Activated CD4-positive, alpha-beta T cell treated with anti-CD3 and anti-CD28 coated beads, Interleukin-2, amount 50 U/mL, for 16 hours (primary cell): ENCODE measurements around the gene MAML1.
"Not testable (repeated sequence)": the region's sequence is repeated elsewhere in the genome, so short reads cannot be mapped to it uniquely, and the experiment has no call there.

ENCODE experiments used
- DNase-seq: peaks from one replicate; pipeline ENCODE4 v3.0.0-alpha.2; 2020

MAML1 gene

GRCh38 chr5:179732412-179732917 lies at the start of gene MAML1:
TSS of gene MAML1 (plus strand) at chr5:179732822. CDS start at chr5:179733113, 291 bp downstream.
- DNase-seq: peak; percentile 100

GRCh38 chr5:179689212-179689611 lies 43.4 kb upstream of the MAML1 start:
- DNase-seq: not testable (repeated sequence)

- DNase-seq: no peak
These were observed 38.1 kb upstream of the MAML1 start for GRCh38 chr5:179694561-179694960.

GRCh38 chr5:179696603-179697002 lies 36.0 kb upstream of the MAML1 start:
- DNase-seq: no peak

- DNase-seq: no peak
These were observed 35.5 kb upstream of the MAML1 start for GRCh38 chr5:179697108-179697507.

- DNase-seq: not testable (repeated sequence)
These were observed 35.1 kb upstream of the MAML1 start for GRCh38 chr5:179697543-179697942.

- peak; percentile 100 for DNase-seq
These were observed 34.4 kb upstream of the MAML1 start for GRCh38 chr5:179697993-179698934.

- no peak for DNase-seq
These were observed 33.5 kb upstream of the MAML1 start, which contains the start of gene CANX for GRCh38 chr5:179698935-179699615. TSS of gene CANX (plus strand) at chr5:179698967. CDS start at chr5:179705682, 6,715 bp downstream.

GRCh38 chr5:179699616-179700237 lies 32.9 kb upstream of the MAML1 start:
- DNase-seq: peak; percentile 76

GRCh38 chr5:179700401-179700918 lies 32.2 kb upstream of the MAML1 start:
- no peak for DNase-seq

GRCh38 chr5:179716286-179716685 lies 16.3 kb upstream of the MAML1 start:
- DNase-seq: no peak

GRCh38 chr5:179720222-179720621 lies 12.4 kb upstream of the MAML1 start:
- DNase-seq: no peak

GRCh38 chr5:179724163-179724562 lies 8.5 kb upstream of the MAML1 start:
- DNase-seq: no peak

GRCh38 chr5:179727106-179727505 lies 5.5 kb upstream of the MAML1 start:
- DNase-seq: no peak

- DNase-seq: no peak
These were observed 3.3 kb upstream of the MAML1 start for GRCh38 chr5:179729303-179729702.

GRCh38 chr5:179729727-179730126 lies 2.9 kb upstream of the MAML1 start:
- no peak for DNase-seq

GRCh38 chr5:179730356-179730755 lies 2.3 kb upstream of the MAML1 start:
- no peak for DNase-seq

- DNase-seq: no peak
These were observed 1.8 kb upstream of the MAML1 start for GRCh38 chr5:179730852-179731251.

GRCh38 chr5:179731791-179732411 lies 721 bp upstream of the MAML1 start:
- peak; percentile 72 for DNase-seq

GRCh38 chr5:179732918-179733771 lies 523 bp downstream of the MAML1 start:
- peak; percentile 31 for DNase-seq

- no peak for DNase-seq
These were observed 1.1 kb downstream of the MAML1 start for GRCh38 chr5:179733772-179734126.
